NOMO-1 treated with DMSO at 0.1 percent for 48 hours (cell line): ENCODE measurements around the gene GALNT18.
A peak's percentile ranks its signal among the peaks of the same experiment; 100 is the strongest.

Experiments
- DNase-seq: peaks from one replicate; lab custom pipeline; 2025; ENCODE audit not compliant: unreplicated experiment; lab: John Stamatoyannopoulos, UW

GALNT18 gene

DNA sequence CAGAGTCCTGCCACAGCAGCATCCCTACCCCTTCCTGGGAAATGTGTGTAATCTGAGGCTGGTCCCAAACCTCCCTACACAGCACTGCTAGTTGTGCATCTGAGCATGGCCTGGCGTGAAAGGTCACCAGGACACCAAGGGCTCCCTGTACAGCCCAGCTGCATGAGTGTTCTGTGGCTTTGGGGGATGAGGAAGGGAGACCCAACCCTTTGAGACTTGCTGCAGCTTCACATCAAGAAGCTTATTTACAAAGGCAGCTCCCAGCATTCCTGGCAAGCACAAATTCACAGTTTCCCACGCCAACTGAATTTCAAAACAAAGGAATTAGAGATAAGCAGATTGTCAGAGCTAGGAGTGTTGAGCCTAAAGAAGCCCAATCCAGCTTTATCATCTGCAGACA is 301.0 kb downstream of the GALNT18 start:
- DNase-seq = no peak

DNA sequence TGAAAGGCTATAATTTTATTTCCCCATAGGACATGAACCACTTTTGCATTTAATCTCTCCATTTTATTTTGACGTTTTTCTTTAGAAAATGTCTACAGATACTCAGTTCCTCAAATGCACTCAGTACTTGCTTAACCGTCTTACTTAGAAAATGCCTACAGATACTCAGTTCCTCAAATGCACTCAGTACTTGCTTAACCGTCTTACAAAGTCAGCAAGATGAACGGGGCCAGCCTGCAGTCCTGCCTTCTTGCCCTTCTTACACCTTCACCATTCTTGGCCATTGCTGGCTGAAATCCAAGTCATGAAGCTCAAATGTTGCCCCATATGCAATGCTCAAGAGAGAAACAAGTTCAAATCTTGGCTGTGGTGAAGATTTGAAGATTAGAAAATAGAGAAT is 302.8 kb downstream of the GALNT18 start:
- DNase-seq = peak; percentile 97

DNA sequence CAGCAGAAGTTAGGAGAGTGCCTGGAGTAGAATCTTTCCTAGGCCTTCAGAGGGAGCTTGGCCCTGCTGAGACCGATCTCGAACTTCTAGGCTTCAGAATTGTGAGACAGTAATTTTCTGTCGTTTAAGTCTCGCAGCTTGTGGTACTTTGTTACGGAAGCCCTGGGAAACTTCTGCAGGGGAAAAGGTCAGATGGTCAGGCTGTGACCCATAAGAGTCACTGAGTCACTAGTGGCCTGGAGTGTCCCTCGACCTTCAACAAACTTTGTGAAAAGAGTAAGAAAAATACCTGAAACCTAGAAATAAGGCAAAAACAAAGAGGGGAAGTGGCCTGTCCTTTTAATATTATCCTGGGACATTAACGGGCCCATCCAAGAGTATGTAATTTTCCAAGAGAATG is 303.3 kb downstream of the GALNT18 start:
- DNase-seq = no peak

DNA sequence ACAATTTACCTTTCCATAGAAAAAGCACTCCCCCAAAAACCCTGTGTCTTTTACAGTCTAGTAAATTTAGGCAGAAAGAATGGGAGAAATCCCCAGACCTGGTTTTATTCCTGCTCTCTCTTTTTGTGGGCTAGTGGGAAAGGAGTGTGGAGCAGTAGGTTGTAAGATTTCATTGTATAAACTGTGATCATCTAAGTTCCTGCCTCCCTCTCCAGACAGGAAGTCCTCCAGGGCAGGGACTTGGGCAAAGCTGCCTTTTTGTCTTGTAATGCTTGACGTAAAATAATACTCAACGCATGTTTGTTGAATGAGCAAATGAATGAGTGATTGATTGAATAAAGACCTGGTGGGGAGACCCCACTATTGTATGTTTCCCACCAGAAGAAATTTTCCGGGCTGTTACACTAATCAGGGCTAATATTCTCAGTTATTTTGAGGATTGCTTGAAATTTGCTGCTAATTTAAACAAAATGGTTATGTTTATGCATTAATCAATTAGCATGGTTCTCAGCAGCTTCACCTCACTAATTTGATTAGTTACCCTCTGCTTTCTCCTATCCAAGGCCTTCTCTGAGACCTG is 305.1 kb downstream of the GALNT18 start:
- no peak for DNase-seq

DNA sequence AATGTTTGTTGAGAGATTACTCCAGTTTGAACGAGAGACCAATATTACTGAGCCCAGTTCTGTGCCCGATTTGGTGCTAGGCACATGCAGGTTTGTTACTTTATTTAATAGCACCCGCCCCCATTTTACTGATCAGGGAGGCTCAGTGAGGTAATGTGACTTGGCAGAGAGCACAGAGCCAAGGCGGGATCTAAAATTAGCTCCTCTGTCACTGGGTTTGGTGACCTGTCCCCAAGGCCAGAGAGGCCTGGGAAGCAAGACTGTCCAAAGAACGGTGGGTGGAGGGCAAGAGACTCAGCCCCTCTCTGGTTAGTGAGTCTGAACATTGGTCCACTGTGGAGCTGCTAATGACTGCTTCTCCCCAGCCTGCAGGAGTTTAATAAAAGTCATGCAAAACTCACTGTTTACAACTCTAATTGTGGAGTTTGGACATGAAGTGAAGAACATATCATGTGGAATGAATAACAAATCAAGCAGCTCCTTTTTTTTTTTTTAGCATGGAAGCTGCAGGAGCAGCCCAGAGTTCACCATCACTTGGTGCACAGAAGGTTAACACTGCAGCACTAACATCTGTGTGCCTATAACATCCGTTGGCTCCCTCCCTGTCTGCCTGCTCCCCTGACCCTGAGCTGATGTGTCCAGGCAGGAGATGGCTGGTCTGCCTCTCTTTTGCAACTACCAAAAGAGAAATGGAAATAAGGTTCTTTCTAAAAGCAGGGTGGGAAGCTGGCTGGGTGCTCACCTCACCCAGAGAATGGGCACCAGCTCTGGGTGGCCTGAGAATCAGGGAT is 307.7 kb downstream of the GALNT18 start:
- DNase-seq = no peak

DNA sequence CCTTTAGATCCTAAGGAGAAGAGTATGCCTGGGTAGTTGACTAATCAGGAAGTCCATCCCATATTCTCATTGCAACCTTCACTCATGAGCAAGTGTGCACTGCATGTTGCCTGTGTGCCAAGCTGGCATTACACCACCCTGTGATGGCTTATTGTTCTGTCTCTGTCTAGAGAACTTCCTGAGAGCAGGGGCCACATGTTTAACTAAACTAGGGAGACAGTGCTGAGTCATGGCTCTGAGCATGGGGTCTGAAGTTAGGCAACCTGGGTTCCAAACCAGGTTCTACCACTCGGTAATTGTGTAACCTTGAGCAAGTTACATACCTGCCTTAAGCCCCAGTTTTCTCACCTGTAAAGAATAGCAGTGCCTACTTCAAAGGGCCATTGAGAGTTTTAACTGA is 308.4 kb downstream of the GALNT18 start:
- peak; percentile 60 for DNase-seq

DNA sequence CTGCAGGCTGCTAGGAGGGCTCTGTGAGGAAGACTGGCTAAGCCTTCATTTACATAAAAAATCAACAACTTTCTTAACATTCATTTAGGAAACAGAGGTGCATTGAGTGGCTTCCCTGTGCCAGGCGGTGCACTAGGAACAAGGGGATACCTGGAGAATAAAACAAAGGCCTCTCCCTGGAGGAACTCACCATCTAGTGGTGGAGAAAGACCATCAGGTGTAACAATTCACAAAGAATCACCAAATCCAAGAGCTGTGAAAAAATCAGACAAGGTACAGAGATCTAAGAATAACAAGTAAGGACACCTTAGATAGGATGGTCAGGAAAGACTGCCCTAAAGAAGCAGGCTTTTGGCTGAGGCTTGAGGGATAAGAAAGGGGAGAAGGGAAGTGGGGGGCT is 309.1 kb downstream of the GALNT18 start:
- no peak for DNase-seq

DNA sequence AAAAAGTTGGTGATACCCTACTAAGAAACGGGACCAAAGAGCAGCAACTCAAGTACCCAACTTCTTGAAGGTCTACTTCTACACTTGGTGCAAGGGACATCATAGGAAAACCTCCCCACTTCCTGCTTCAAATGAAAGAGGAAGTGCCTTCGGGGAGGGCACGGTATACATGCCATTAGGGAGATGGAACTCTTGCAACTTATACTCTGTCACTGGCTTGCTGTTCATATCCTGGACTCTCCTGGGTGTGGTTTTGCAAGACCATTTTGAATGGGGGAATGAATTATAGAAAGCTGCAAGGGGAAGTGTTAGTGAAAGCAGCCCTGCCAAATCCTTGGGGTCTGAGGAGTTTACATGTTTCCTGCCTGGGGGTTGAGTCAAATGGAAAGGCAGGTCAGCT is 310.6 kb downstream of the GALNT18 start:
- peak; percentile 97 for DNase-seq

DNA sequence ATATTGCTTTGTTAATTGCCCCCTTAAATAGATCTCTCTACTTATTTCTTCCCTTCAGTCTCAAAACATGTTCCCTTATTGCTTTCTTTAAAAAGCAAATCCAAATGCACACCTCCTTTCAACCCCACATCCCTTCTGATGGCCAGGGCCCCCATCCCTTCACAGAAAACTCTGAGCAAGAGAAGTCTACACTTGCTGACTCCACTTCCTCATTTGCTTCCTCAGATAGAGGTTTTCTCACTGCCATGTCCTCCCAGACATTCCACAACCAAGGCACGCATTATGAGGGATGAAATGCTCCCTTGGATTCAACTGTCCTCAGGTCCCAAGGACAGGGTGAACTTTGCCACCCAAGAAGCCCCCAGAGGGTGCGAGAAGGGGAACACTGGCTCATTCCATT is 311.9 kb downstream of the GALNT18 start:
- no peak for DNase-seq

DNA sequence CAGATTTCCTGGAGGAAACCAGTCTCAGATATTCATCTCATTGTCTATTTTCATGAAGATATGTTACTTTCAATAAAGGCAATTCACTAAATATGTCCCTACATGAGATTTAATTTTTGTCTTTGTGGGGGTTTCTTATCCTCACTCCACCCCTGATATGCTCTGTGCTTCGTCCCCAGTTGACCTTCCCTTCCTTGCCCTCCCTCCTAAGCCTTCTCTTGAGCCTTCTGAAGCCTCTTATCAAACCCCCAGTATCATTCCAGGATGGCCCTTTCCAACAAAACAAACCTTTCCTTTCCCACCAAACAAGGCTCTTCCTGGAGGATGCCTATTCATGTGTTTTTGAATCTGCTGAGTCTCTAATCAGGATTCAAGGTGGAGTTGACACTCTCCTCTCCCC is 313.6 kb downstream of the GALNT18 start:
- DNase-seq = no peak

DNA sequence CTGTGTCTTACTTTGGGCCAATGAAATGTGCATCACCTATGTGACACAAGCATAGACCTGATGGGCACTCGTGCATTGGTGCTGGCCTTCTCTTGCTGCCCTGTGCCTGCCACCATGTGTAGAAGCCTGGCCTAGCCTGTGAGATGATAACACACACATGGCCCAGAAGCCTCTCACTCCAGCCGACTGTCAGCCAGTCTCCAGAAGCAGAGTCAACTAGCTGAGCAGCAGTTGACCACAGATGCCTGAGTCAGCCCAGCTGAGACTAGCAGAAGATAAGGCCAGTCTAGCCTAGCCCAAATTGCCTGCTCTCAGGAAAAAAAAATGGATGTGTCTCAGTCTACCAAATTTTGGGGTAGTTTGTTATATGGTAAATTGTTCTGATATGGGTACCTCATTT is 314.9 kb downstream of the GALNT18 start:
- no peak for DNase-seq

DNA sequence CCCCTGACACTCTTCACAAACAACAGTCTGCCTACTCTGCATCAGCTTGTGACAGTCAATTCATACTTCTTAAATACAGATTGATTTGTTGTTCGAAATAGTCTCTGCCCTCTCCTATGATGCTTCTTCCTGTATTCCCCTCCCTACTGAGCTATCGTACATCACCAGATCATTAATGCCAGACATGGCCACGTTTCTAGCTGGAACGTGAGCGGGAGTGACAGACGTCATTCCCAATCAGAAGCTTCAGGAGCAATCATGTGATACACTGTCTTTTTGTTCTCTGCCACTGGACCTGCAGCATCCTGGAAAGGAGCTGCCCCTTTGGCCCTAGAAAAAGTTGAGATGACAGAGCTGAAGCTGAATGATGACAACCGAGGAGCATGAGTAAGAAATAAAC is 317.3 kb downstream of the GALNT18 start:
- DNase-seq = no peak

DNA sequence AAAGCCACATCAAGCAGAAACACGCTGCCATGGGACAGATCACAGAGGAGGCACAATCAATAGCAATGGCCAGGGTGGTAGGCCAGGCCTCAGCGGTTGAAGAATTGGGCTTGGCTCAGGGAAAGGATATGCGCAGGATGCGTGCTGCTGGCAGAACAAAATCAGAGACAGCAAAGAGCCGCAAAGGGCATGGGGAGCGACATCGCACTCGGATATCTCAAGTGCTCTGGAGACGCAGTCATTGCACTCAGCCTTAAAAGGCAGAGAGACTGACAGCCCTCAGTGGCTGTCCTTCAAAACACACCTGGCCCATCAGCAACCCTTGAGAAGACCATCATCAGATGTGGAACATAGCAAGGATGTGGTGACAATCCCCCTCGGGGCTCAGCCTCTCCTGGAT is 319.2 kb downstream of the GALNT18 start:
- no peak for DNase-seq

DNA sequence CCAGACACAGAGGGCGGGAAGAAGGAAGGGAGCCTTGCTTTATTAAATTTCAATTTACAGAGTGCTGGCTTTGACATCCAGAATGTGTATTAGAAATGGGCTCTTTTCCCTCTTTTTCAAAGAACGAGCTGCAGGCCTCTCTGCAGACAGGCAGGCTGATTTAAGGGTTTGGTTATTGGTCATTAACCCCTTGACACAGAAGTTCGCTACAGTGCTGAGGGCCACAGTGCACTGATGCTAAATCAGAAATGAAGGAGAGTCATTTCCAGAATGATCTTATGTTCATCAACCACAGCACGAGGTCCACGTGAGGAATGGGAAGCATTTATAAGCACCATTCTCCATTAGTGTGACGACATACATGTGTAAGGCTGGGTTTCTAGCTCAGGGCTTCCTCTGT is 320.6 kb downstream of the GALNT18 start:
- DNase-seq = no peak

DNA sequence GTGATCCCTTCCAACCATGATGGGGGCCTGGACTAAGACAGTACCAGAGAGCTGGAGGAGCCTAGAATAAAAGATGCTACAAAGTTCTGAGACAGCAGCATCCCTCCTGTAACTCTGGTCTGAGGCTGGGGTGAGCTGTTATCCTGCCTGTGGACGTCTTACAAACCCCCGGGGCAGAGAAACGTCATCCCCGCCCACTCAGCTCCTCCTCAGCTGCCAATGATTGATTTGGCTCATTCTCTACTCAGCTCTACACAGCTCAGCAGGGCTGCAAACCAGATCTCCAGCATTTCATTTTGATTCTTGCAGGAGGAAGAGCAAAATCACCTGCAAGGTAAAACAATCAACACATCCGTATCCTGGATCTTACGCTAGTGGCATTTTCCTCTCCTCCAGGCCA is 324.2 kb downstream of the GALNT18 start:
- DNase-seq = no peak

DNA sequence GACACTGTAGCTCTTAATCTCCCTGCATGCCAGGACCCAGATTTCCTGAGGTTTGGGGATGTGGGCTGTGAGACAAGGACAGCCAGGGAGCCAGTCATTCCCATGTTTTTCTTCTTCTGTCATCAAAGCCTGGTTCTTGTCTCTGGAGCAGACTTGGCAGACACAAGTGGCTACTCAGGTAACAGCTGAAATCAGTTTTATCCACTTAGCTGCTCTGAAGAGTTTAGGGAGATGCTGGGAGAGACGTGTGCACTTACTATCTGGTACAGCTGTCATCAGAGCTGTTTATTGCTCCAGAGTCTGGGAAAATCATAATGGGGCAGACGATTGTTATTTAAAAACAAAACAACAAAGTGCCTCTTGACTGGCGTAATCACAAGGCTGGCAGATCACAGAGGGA is 325.4 kb downstream of the GALNT18 start:
- DNase-seq = no peak

DNA sequence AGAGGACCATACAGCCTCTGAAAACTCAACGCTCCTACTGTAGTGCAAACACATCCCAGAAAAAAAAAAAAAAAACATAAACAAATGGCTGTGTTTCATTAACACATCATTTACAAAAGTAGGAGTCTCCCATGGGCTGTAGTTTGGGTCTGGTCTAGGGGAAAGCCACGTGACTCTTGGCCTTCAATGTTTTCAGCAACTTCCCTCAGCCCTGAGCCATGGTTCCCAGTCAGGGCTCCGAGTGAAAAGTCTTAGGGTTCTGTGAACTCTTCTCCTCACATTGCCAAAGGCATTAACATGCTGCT is 327.3 kb downstream of the GALNT18 start:
- no peak for DNase-seq

DNA sequence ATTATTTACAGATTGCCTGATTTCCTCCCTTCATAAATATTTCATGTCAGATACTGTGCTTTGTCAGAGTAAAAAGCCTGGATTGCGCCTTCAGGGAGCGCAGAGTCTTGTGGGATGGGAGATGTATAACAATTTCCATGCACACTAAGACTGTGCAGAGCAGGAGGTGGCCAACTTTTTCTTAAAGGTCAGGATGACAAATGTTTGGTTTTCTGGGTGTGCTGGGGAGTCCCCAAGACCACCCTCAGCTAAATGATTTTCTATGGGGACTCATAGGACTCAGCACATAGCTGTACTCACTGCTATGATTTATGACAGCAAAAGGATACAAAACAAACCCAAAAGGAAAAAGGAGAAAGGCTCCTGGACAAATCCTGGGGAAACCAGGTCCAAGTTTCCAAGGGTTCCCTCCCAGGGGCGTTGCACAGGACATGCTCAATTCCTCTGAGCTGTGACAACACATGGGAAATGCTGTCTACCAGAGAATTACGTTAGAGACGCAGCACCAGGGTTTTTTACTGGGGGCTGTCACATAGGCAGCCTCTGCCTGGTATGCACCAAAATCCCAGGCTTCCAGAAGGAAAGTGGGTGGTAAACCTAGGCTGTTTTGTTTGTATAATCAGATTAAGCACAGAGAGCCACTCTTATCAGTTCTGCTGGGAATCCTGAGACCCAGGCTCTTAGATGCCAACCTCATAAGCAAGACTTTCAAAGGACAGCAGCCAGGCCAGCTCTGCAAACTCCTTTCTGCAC is 327.8 kb downstream of the GALNT18 start:
- no peak for DNase-seq

DNA sequence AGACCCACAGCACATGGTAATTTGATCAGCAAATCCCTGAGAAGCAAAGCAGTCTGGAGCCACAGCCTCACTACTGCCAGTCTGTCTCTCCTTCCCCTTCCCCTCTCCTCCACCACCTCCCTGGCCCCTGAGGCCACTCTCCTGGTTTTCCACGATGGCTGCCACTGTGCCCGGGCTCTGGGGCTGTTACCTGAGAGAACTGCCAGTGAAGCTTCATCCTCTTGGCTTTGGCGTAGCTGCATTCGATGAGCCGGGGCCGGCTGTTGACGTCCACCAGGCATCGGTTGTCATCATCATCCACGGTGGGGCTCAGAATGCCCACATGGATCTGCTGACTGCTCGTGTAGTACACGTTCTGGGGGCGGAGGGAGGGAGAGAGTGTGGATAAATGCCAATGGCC is 329.0 kb downstream of the GALNT18 start:
- no peak for DNase-seq

DNA sequence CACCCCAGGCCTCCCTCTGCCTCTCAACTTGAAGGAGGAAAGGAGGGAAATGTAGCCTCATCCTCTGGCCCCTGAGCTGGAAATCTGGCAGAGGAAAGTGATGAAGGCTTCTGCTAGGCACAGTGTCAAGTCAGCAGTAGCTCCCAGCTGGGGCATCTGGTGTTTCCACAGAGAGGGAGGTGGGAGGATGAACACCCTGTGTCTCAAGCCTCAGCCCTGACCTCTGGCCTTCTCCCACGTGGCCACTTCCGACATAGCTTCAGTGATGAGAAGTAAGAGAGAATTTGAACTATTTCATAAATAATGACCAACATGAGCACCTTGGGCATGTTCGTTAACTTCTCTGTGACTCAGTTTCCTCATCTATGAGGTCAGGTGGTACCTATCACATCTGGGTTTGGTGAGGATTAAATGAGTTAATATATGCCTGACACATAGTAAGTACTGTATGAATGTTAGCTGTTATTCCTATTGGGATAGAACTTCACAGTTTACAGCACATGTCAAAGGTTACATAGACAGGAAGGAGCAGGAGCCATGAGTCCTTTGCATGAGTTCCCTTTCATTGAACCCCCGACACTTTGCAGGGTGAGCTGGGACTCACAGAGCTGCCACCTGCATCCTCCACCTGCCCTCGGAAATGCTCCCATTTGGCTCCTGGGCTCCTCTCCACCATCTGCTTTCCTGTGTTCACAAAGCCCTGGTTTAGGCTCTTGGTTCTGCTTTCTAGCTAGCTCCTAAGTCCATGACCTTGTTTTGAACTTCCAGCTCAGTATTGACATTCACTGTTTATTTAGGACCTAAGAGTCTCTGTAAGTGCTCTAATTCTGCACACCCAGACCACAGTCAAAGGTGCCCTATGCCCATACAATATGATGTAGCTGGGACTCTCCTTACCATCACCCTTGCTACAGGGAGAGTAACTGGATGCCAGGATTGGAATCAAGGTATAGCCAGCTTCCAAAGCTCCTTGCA is 330.5 kb downstream of the GALNT18 start:
- no peak for DNase-seq

DNA sequence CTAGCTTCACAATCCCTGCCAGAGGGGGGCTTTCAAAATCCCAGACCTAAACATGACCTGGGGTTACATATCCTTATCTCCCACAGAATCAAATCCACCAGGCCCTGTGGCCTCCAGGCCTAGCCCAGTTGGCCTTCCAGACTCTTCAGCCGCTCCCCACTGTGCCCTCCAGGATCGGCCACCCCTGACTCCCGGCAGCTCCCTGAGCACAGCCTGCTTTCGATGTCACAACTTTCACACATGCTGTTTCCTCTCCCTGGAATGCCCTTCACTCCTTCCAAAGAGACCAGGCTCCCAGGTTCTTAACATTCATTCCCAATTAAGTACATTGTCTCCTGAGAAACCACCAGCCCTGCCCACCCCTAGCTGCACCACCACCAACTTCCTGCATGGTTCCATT is 331.5 kb downstream of the GALNT18 start:
- DNase-seq = no peak
